Smooth muscle cell (in vitro differentiated cells): Measurements from ENCODE around the gene ALG8. TPM values are rescaled to one million over a fixed set of nuclear protein-coding genes. Genes with fewer than 3 reads are reported as not detected.

ENCODE experiments used
- DNase-seq: peaks from one replicate; lab custom pipeline; 2025; ENCODE audit not compliant: unreplicated experiment; lab: John Stamatoyannopoulos, UW
- H2AFZ ChIP-seq: fragments of 200-600 bp; sonication (generic); 2 replicates; pipeline ENCODE4 v1.6.0; 2016; ENCODE audit warnings: antibody characterized with exemption, low read depth, mild to moderate bottlenecking
- H3F3A ChIP-seq: fragments of 200-600 bp; sonication (generic); 2 replicates; pipeline ENCODE4 v1.6.0; 2017; ENCODE audit warnings: antibody characterized with exemption, low read depth
- H3K27ac ChIP-seq: fragments of 200-600 bp; sonication (generic); 2 replicates; pipeline ENCODE4 v1.5.1; 2016; ENCODE audit warnings: low read depth, mild to moderate bottlenecking
- H3K27me3 ChIP-seq: fragments of 200-600 bp; sonication (generic); 2 replicates; pipeline ENCODE4 v1.6.1; 2016; ENCODE audit warnings: low read depth, mild to moderate bottlenecking
- H3K36me3 ChIP-seq: fragments of 200-600 bp; sonication (generic); 2 replicates; pipeline ENCODE4 v1.5.1; 2016; ENCODE audit warnings: low read depth
- H3K4me1 ChIP-seq: fragments of 200-600 bp; sonication (generic); 2 replicates; pipeline ENCODE4 v1.5.1; 2016; ENCODE audit warnings: low read depth
- H3K4me2 ChIP-seq: fragments of 200-600 bp; sonication (generic); 2 replicates; pipeline ENCODE4 v1.6.0; 2016; ENCODE audit warnings: mild to moderate bottlenecking
- H3K4me3 ChIP-seq: fragments of 200-600 bp; sonication (generic); 2 replicates; pipeline ENCODE4 v1.5.1; 2016; ENCODE audit warnings: mild to moderate bottlenecking
- H3K79me2 ChIP-seq: fragments of 200-600 bp; sonication (generic); 2 replicates; pipeline ENCODE4 v1.6.0; 2016; ENCODE audit warnings: low read depth, mild to moderate bottlenecking
- H3K9ac ChIP-seq: fragments of 200-600 bp; sonication (generic); 2 replicates; pipeline ENCODE4 v1.6.0; 2016; ENCODE audit warnings: low read depth
- H3K9me3 ChIP-seq: fragments of 200-600 bp; sonication (generic); replicated peaks from 2 replicates; pipeline ENCODE4 v1.5.1; 2016; ENCODE audit warnings: low read depth
- H4K20me1 ChIP-seq: fragments of 200-600 bp; sonication (generic); 2 replicates; pipeline ENCODE4 v1.6.0; 2016; ENCODE audit warnings: low read depth
- CTCF ChIP-seq: fragments of 200-600 bp; sonication (generic); IDR thresholded peaks from 2 replicates; pipeline ENCODE4 v1.5.1; 2017; ENCODE audit warnings: borderline replicate concordance, mild to moderate bottlenecking, antibody characterized with exemption; ENCODE audit not compliant: insufficient read depth, poor library complexity, severe bottlenecking
- WGBS: methylation state at CpG from one replicate; pipeline ENCODE4 v1.1.7; 2016; ENCODE audit warnings: low lambda C conversion rate; 5-methylcytosine and 5-hydroxymethylcytosine counted together
- polyA plus RNA-seq: library from polyadenylated mRNA; unstranded; fragments of >200 nt; fragmentation: Nextera tagmentation; extraction: Ambion mirVana; gene quantifications from 2 replicates; pipeline ENCODE4 v1.2.1, GENCODE V29; 2016
- total RNA-seq: library from RNA; depleted of rRNA; stranded (reverse); fragments of >200 nt; gene quantifications from 2 replicates; pipeline ENCODE4 v1.2.3, GENCODE V29; 2014

Gene ALG8
- total and polyA plus RNA-seq, 2 experiments from 2014 or later = 62.0 to 68.3 TPM

DNA sequence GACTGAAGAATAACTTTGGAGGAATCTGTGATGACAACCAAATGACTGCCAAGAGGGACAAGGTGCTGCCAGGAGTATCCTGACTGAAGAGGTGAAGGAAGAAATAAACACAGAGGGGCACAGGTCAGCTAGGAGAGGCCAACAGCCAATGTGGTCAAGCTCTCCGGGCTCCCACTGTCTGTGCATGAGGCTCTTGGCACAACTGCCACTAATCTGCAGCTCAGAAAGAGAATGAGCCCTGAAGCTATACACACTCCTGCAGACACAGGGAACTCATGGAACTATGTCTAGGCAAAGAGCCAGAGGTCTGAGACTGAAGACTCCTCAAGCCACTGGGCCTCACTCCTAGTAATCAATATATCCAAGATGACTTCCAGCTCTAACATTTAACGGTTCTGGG is 68.8 kb downstream of the ALG8 start:
- Histone ChIP-seq H3F3A (no peaks in the 10 kb centered on the region), H3K27me3 (no peaks in the 10 kb centered on the region), H3K36me3 (peaks cover 9% of the 10 kb centered on the region), H3K4me3 (no peak overlapping the region), H3K4me1 (no peaks in the 10 kb centered on the region), H2AFZ (no peak overlapping the region), H4K20me1 (peaks cover 50% of the 10 kb centered on the region), H3K9me3 (no peaks in the 10 kb centered on the region), H3K9ac (no peak overlapping the region), H3K79me2 (peaks cover 36% of the 10 kb centered on the region), H3K4me2 (no peak overlapping the region), H3K27ac (no peak overlapping the region)
- TF ChIP-seq CTCF = no peak
- 98% methylated on average over 2 of the region's 2 CpGs for WGBS
- DNase-seq = no peak

DNA sequence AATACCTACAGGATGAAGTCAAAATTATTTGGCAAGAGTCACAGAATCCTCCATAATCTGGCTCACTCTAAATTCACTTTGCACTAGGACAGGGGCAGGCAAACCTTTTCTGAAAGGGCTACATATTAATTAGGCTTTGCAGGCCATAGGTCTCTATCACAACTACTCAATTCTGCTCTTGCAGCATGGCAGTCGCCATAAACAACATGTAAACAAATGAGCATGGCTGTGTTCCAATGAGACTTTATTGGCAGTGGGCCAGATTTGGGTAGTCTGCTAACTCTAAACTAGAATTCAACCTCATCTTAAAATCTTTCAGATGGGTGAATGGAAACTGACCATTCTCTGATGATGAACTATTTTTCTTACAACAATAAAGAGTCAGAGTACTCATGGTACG is 70.0 kb downstream of the ALG8 start:
- Histone ChIP-seq H3K79me2 (peaks cover 24% of the 10 kb centered on the region), H3F3A (no peaks in the 10 kb centered on the region), H3K9me3 (no peaks in the 10 kb centered on the region), H3K9ac (no peak overlapping the region), H3K27me3 (no peaks in the 10 kb centered on the region), H3K4me2 (no peak overlapping the region), H4K20me1 (peaks cover 38% of the 10 kb centered on the region), H3K36me3 (peaks cover 9% of the 10 kb centered on the region), H3K27ac (no peak overlapping the region), H3K4me1 (no peaks in the 10 kb centered on the region), H2AFZ (no peak overlapping the region), H3K4me3 (no peak overlapping the region)
- no peak for TF ChIP-seq CTCF
- no peak for DNase-seq
- 79% methylated on average over 2 of the region's 2 CpGs for WGBS

- no peaks in the 10 kb centered on the region for H3K9me3 ChIP-seq
- no peak overlapping the region for H2AFZ ChIP-seq
- WGBS = 87% methylated on average over 4 of the region's 4 CpGs
- no peak overlapping the region for H3K4me3 ChIP-seq
- H3K4me2 ChIP-seq = no peak overlapping the region
- H3K36me3 ChIP-seq = peaks cover 8% of the 10 kb centered on the region
- peaks cover 6% of the 10 kb centered on the region for H3K79me2 ChIP-seq
- H3K27ac ChIP-seq = no peak overlapping the region
- H3K4me1 ChIP-seq = no peaks in the 10 kb centered on the region
- no peak for TF ChIP-seq CTCF
- no peak overlapping the region for H3K9ac ChIP-seq
- no peak for DNase-seq
- peaks cover 24% of the 10 kb centered on the region for H4K20me1 ChIP-seq
- H3F3A ChIP-seq = no peaks in the 10 kb centered on the region
- no peaks in the 10 kb centered on the region for H3K27me3 ChIP-seq
Observed at GRCh38 chr11:78067704-78068103, 71.7 kb downstream of the ALG8 start.

GRCh38 chr11:78066471-78066870 is 73.0 kb downstream of the ALG8 start:
- Histone ChIP-seq H3K27ac (no peak overlapping the region), H2AFZ (no peak overlapping the region), H3K79me2 (peaks cover 3% of the 10 kb centered on the region), H4K20me1 (peaks cover 20% of the 10 kb centered on the region), H3K9me3 (no peaks in the 10 kb centered on the region), H3K9ac (no peak overlapping the region), H3K4me3 (no peak overlapping the region), H3K4me2 (no peak overlapping the region), H3K36me3 (peaks cover 2% of the 10 kb centered on the region), H3F3A (no peaks in the 10 kb centered on the region), H3K27me3 (no peaks in the 10 kb centered on the region), H3K4me1 (no peaks in the 10 kb centered on the region)
- TF ChIP-seq CTCF = no peak
- no peak for DNase-seq
- WGBS = 61% methylated on average over 2 of the region's 2 CpGs
